ENCODE measurements around the gene SEMG1.

SEMG1 gene

GRCh38 chr20:45221076-45221475 is 14.2 kb downstream of the SEMG1 start, which contains the start of gene SEMG2:
Gene SEMG2, plus strand, starts transcription at chr20:45221373. Its CDS starts 17 bp downstream, at chr20:45221390.
- DNase-seq (ENCODE audit: low read depth in 2 of 2), result no peak

- no peak for DNase-seq (ENCODE audit: low read depth in 2 of 2)
These were observed 16.3 kb downstream of the SEMG1 start for GRCh38 chr20:45223136-45223535.

GRCh38 chr20:45226287-45226686 is 19.5 kb downstream of the SEMG1 start:
- DNase-seq (ENCODE audit: low read depth in 2 of 2), result no peak

- DNase-seq (ENCODE audit: low read depth in 2 of 2), result no peak
These were observed 22.6 kb downstream of the SEMG1 start for GRCh38 chr20:45229264-45230056.

- DNase-seq (ENCODE audit: low read depth in 2 of 2), result no peak
These were observed 23.8 kb downstream of the SEMG1 start for GRCh38 chr20:45230631-45231030.

GRCh38 chr20:45235995-45236394 is 29.2 kb downstream of the SEMG1 start:
- no peak for DNase-seq (ENCODE audit: low read depth in 2 of 2)

- no peak for DNase-seq (ENCODE audit: low read depth in 2 of 2)
These were observed 31.3 kb downstream of the SEMG1 start for GRCh38 chr20:45238139-45238538.

- DNase-seq (ENCODE audit: low read depth in 2 of 2), result no peak
These were observed 39.3 kb downstream of the SEMG1 start for GRCh38 chr20:45246109-45246508.

- DNase-seq (ENCODE audit: low read depth in 2 of 2), result no peak
These were observed 41.0 kb downstream of the SEMG1 start for GRCh38 chr20:45247865-45248264.

GRCh38 chr20:45248609-45249008 is 41.8 kb downstream of the SEMG1 start:
- no peak for DNase-seq (ENCODE audit: low read depth in 2 of 2)

- DNase-seq (ENCODE audit: low read depth in 2 of 2), result no peak
These were observed 45.2 kb downstream of the SEMG1 start for GRCh38 chr20:45251884-45252560.

GRCh38 chr20:45253261-45253660 is 46.4 kb downstream of the SEMG1 start:
- DNase-seq (ENCODE audit: low read depth in 2 of 2), result no peak

- no peak for DNase-seq (ENCODE audit: low read depth in 2 of 2)
These were observed 47.8 kb downstream of the SEMG1 start, which contains the start of gene SLPI for GRCh38 chr20:45254383-45255262. Gene SLPI, minus strand, starts transcription at chr20:45254564. Its CDS starts 21 bp downstream, at chr20:45254543.

- no peak for DNase-seq (ENCODE audit: low read depth in 2 of 2)
These were observed 50.3 kb downstream of the SEMG1 start for GRCh38 chr20:45257161-45257560.

GRCh38 chr20:45257711-45258110 is 50.9 kb downstream of the SEMG1 start:
- DNase-seq (ENCODE audit: low read depth in 2 of 2), result no peak

GRCh38 chr20:45258259-45258658 is 51.4 kb downstream of the SEMG1 start:
- DNase-seq (ENCODE audit: low read depth in 2 of 2), result no peak

GRCh38 chr20:45258664-45259063 is 51.8 kb downstream of the SEMG1 start:
- no peak for DNase-seq (ENCODE audit: low read depth in 2 of 2)

Data from stimulated activated CD8-positive, alpha-beta memory T cell treated with anti-CD3 and anti-CD28 coated beads, Interleukin-2, amount 100 ng/mL, for 1 hour (primary cell).